ENCODE measurements around the gene VILL.

GRCh38 chr3:37995652-37996641, 5.4 kb downstream of the VILL start:
- TF ChIP-seq CTCF (IDR thresholded peaks at IDR 0.05; ENCODE audit: insufficient read depth, low read depth, low read length) (no peak), EZH2 (IDR thresholded peaks at IDR 0.05; ENCODE audit: insufficient read depth, low read length) (no peak)

Data from astrocyte (in vitro differentiated cells and primary cell).